ENCODE results near the gene MNT. TPM values are rescaled to one million over a fixed set of nuclear protein-coding genes. Genes with fewer than 3 reads are reported as not detected.

The MNT gene
- polyA plus RNA-seq, 1 donor from 2014 or later = 6.1 TPM

DNA sequence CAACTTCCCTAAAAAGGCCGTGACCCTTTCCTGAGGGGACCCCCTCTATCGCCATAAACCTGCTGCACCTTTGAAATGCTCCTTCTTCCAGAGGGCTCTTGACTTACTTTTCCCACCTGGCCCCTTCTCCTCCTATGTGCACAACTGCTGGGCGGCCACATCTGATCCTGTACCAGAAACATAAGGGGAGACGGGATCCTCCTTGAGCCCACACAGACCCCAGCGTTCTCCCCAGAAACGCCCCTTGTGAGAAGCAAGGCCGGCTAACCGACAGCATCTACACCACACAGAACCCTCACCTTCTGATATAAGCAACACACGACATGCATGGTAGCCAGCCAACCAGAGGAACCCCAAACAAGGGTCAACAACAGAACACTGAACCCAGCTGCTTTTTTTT, 14.2 kb upstream of the MNT start:
- Histone ChIP-seq H3K36me3 (ENCODE audit: insufficient read depth, low read length) (no peaks in the 10 kb centered on the region), H3K9ac (ENCODE audit: low read length) (no peak overlapping the region), H3K79me2 (replicated peaks; ENCODE audit: insufficient read depth, low read length) (no peaks in the 10 kb centered on the region), H3K9me3 (ENCODE audit: low read length) (no peaks in the 10 kb centered on the region), H2AFZ (ENCODE audit: low read depth, low read length) (no peak overlapping the region), H3K27ac (ENCODE audit: low read length) (no peak overlapping the region), H3K27me3 (ENCODE audit: insufficient read depth, low read depth, low read length) (no peaks in the 10 kb centered on the region), H3F3A (ENCODE audit: insufficient read depth, low read length, poor library complexity, severe bottlenecking) (no peaks in the 10 kb centered on the region), H3K9me2 (ENCODE audit: insufficient read depth, low read length) (no peaks in the 10 kb centered on the region), H3K4me2 (ENCODE audit: low read length) (no peak overlapping the region), H4K20me1 (ENCODE audit: insufficient read depth) (no peaks in the 10 kb centered on the region), H3K4me3 (ENCODE audit: low read length) (no peak overlapping the region)
- TF ChIP-seq SMC3 (conservative IDR thresholded peaks at IDR 0.05; ENCODE audit: poor library complexity) (no peak), POLR2AphosphoS5 (IDR thresholded peaks at IDR 0.05) (no peak), MXI1 (conservative IDR thresholded peaks at IDR 0.05; ENCODE audit: poor library complexity, severe bottlenecking) (no peak), TAF1 (IDR thresholded peaks at IDR 0.05; ENCODE audit: low read depth) (no peak), RAD21 (conservative IDR thresholded peaks at IDR 0.05) (no peak), EP300 (conservative IDR thresholded peaks at IDR 0.05; ENCODE audit: poor library complexity, severe bottlenecking) (no peak), EZH2 (IDR thresholded peaks at IDR 0.05; ENCODE audit: borderline replicate concordance, insufficient read depth, low read length, poor library complexity, severe bottlenecking) (no peak)
- TF ChIP-seq, protein P1, sequence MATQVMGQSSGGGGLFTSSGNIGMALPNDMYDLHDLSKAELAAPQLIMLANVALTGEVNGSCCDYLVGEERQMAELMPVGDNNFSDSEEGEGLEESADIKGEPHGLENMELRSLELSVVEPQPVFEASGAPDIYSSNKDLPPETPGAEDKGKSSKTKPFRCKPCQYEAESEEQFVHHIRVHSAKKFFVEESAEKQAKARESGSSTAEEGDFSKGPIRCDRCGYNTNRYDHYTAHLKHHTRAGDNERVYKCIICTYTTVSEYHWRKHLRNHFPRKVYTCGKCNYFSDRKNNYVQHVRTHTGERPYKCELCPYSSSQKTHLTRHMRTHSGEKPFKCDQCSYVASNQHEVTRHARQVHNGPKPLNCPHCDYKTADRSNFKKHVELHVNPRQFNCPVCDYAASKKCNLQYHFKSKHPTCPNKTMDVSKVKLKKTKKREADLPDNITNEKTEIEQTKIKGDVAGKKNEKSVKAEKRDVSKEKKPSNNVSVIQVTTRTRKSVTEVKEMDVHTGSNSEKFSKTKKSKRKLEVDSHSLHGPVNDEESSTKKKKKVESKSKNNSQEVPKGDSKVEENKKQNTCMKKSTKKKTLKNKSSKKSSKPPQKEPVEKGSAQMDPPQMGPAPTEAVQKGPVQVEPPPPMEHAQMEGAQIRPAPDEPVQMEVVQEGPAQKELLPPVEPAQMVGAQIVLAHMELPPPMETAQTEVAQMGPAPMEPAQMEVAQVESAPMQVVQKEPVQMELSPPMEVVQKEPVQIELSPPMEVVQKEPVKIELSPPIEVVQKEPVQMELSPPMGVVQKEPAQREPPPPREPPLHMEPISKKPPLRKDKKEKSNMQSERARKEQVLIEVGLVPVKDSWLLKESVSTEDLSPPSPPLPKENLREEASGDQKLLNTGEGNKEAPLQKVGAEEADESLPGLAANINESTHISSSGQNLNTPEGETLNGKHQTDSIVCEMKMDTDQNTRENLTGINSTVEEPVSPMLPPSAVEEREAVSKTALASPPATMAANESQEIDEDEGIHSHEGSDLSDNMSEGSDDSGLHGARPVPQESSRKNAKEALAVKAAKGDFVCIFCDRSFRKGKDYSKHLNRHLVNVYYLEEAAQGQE (IDR thresholded peaks at IDR 0.05; ENCODE audit: borderline replicate concordance) = no peak
- TF ChIP-seq, protein P2, sequence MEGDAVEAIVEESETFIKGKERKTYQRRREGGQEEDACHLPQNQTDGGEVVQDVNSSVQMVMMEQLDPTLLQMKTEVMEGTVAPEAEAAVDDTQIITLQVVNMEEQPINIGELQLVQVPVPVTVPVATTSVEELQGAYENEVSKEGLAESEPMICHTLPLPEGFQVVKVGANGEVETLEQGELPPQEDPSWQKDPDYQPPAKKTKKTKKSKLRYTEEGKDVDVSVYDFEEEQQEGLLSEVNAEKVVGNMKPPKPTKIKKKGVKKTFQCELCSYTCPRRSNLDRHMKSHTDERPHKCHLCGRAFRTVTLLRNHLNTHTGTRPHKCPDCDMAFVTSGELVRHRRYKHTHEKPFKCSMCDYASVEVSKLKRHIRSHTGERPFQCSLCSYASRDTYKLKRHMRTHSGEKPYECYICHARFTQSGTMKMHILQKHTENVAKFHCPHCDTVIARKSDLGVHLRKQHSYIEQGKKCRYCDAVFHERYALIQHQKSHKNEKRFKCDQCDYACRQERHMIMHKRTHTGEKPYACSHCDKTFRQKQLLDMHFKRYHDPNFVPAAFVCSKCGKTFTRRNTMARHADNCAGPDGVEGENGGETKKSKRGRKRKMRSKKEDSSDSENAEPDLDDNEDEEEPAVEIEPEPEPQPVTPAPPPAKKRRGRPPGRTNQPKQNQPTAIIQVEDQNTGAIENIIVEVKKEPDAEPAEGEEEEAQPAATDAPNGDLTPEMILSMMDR (IDR thresholded peaks at IDR 0.05; ENCODE audit: poor library complexity, severe bottlenecking) = no peak

- Histone ChIP-seq H3K27ac (ENCODE audit: low read length) (no peak overlapping the region), H4K20me1 (ENCODE audit: insufficient read depth) (no peaks in the 10 kb centered on the region), H3F3A (ENCODE audit: insufficient read depth, low read length, poor library complexity, severe bottlenecking) (no peaks in the 10 kb centered on the region), H3K9me3 (ENCODE audit: low read length) (no peaks in the 10 kb centered on the region), H3K79me2 (replicated peaks; ENCODE audit: insufficient read depth, low read length) (no peaks in the 10 kb centered on the region), H3K4me3 (ENCODE audit: low read length) (no peak overlapping the region), H3K9ac (ENCODE audit: low read length) (no peak overlapping the region), H3K27me3 (ENCODE audit: insufficient read depth, low read depth, low read length) (no peaks in the 10 kb centered on the region), H3K36me3 (ENCODE audit: insufficient read depth, low read length) (no peaks in the 10 kb centered on the region), H3K9me2 (ENCODE audit: insufficient read depth, low read length) (no peaks in the 10 kb centered on the region), H3K4me2 (ENCODE audit: low read length) (no peak overlapping the region), H2AFZ (ENCODE audit: low read depth, low read length) (no peak overlapping the region)
- no peak for TF ChIP-seq EZH2 (IDR thresholded peaks at IDR 0.05; ENCODE audit: borderline replicate concordance, insufficient read depth, low read length, poor library complexity, severe bottlenecking)
- no peak for TF ChIP-seq EP300 (conservative IDR thresholded peaks at IDR 0.05; ENCODE audit: poor library complexity, severe bottlenecking)
- TF ChIP-seq, protein P2 (IDR thresholded peaks at IDR 0.05; ENCODE audit: poor library complexity, severe bottlenecking) = no peak
- TF ChIP-seq, protein P1 (IDR thresholded peaks at IDR 0.05; ENCODE audit: borderline replicate concordance) = no peak
- no peak for TF ChIP-seq TAF1 (IDR thresholded peaks at IDR 0.05; ENCODE audit: low read depth)
- TF ChIP-seq POLR2AphosphoS5 (IDR thresholded peaks at IDR 0.05) = no peak
- no peak for TF ChIP-seq SMC3 (conservative IDR thresholded peaks at IDR 0.05; ENCODE audit: poor library complexity)
- TF ChIP-seq RAD21 (conservative IDR thresholded peaks at IDR 0.05) = no peak
- TF ChIP-seq MXI1 (conservative IDR thresholded peaks at IDR 0.05; ENCODE audit: poor library complexity, severe bottlenecking) = no peak
Observed at GRCh38 chr17:2414446-2415064, 13.7 kb upstream of the MNT start.

Data from neural cell (in vitro differentiated cells).